CD4-positive, CD25-positive, alpha-beta regulatory T cell (primary cell): ENCODE data around the gene GPR101. TPM values are rescaled to one million over a fixed set of nuclear protein-coding genes. Genes with fewer than 3 reads are reported as not detected.
"Not testable (repeated sequence)": the region's sequence is repeated elsewhere in the genome, so short reads cannot be mapped to it uniquely, and the experiment has no call there.

Experiments used
- ATAC-seq, 2 donors: fragments of 150-1000 bp; cut with Tn5 transposase; one replicate each; pipeline ENCODE4 v1.10.0; 2021; ENCODE audit warnings: low read depth in 2 of 2, moderate number of reproducible peaks in 2 of 2, moderate library complexity in 1 of 2
- DNase-seq, 3 donors: peaks; one replicate each; pipeline versions ENCODE4 v3.0.0 to v3.0.0-alpha.2; 2012 to 2022; ENCODE audit warnings: mixed read lengths in 1 of 3
- H3K27ac ChIP-seq: one replicate; pipeline ENCODE4 v1.7.0; 2013; ENCODE audit warnings: mild to moderate bottlenecking, low read length; ENCODE audit not compliant: insufficient read depth, poor library complexity, severe bottlenecking
- H3K27me3 ChIP-seq: one replicate; pipeline ENCODE4 v1.7.0; 2013; ENCODE audit warnings: low read length; ENCODE audit not compliant: control insufficient read depth, insufficient read depth
- H3K36me3 ChIP-seq: one replicate; pipeline ENCODE4 v1.7.0; 2013; ENCODE audit warnings: mild to moderate bottlenecking, low read length, moderate library complexity; ENCODE audit not compliant: control insufficient read depth, insufficient read depth
- H3K4me1 ChIP-seq: 2 replicates; pipeline ENCODE4 v1.7.0; 2013; ENCODE audit warnings: mild to moderate bottlenecking, low read length; ENCODE audit not compliant: insufficient read depth, control insufficient read depth, poor library complexity, severe bottlenecking
- H3K4me3 ChIP-seq: one replicate; pipeline ENCODE4 v1.7.0; 2013; ENCODE audit warnings: low read depth, mild to moderate bottlenecking, low read length, moderate library complexity
- H3K9me3 ChIP-seq, 2 experiments: 1 replicate in 1 of 2; 2 replicates in 1 of 2; pipeline ENCODE4 v1.7.0; 2013; ENCODE audit warnings: low read length in 2 of 2, mild to moderate bottlenecking in 1 of 2, moderate library complexity in 1 of 2; ENCODE audit not compliant: control insufficient read depth in 2 of 2
- H3K27ac Mint-ChIP-seq, 3 donors: one replicate each; pipeline ENCODE4 v1.8.0; 2020 to 2022; ENCODE audit warnings: mild to moderate bottlenecking in 3 of 3, mixed read lengths in 3 of 3, moderate library complexity in 2 of 3
- H3K27me3 Mint-ChIP-seq: one replicate; pipeline ENCODE4 v1.8.0; 2022; ENCODE audit warnings: mild to moderate bottlenecking, mixed read lengths
- H3K36me3 Mint-ChIP-seq: one replicate; pipeline ENCODE4 v1.8.0; 2020; ENCODE audit warnings: mixed read lengths
- H3K4me1 Mint-ChIP-seq, 4 donors: one replicate each; pipeline ENCODE4 v1.8.0; 2020 to 2022; ENCODE audit warnings: mixed read lengths in 4 of 4, mild to moderate bottlenecking in 1 of 4
- H3K4me3 Mint-ChIP-seq, 4 donors: one replicate each; pipeline ENCODE4 v1.8.0; 2020 to 2022; ENCODE audit warnings: mild to moderate bottlenecking in 4 of 4, mixed read lengths in 4 of 4, moderate library complexity in 3 of 4
- H3K9me3 Mint-ChIP-seq, 7 donors: one replicate each; pipeline ENCODE4 v1.8.0; 2020 to 2022; ENCODE audit warnings: mixed read lengths in 7 of 7, mild to moderate bottlenecking in 3 of 7, moderate library complexity in 2 of 7
- polyA plus RNA-seq, 4 donors: library from polyadenylated mRNA; unstranded; fragments of 300-500 nt; fragmentation: Illumina TruSeq; gene quantifications; one replicate each; pipeline ENCODE4 v1.2.3, GENCODE V29; 2021
- total RNA-seq: library from RNA; stranded (reverse); gene quantifications from one replicate; pipeline ENCODE4 v1.2.3, GENCODE V29; 2022

The GPR101 gene
- total and polyA plus RNA-seq, 5 donors from 2014 or later = not detected

DNA sequence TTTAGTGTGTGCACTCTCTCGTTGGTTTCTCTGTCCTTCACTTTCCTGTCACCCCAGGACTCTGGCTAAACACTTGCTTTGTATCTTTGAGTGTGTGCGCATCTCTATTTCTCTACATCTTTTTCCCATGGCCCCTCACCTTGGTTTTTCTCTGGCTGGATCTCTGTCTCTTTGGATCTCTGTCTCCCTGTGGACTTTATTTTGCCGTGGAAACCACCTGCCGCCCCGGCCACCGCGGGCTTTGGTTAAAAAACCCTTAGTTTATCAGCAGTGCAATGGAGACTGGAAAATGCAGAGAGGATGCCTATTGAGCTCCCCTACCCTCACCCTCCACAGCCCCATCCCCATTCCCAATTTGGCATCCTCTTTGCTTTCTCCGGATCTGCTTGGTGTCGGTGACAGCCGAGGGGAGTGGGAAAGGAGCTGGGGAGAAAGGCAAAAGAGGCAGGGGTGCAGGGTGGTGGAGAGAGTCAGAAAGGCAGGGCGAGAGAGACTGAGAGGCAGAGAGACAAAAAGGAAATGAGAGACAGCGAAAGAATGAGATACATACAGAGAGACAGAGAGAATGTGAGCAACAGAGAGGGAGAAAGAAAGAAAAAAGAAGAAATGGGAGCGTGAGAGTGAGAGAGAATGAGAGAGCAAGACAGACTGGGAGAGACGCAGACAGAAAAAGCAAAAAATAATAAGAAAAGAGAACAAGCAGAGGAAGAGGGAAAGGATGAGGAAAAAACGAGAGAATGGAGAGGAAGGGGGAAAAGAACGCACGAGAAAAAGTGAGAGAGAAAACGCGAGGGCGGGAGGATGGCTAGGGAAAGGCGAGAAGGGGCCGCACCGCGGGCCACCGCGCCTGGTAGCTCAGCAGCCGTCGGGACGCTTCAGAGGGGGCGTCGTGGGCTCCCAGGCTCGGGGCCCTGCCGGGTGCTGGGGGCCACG is 688 bp downstream of the GPR101 start:
- H3K4me1 ChIP-seq = peaks cover 12% of the 10 kb centered on the region
- peak overlapping the region; percentile 77 for H3K4me3 ChIP-seq
- no peaks in the 10 kb centered on the region for H3K36me3 ChIP-seq
- H3K9me3 ChIP-seq = no peaks in the 10 kb centered on the region
- Mint-ChIP-seq H3K4me1 (peaks cover 0 to 12% (median 6%) of the 10 kb centered on the region in 4 donors), H3K36me3 (no peaks in the 10 kb centered on the region), H3K9me3 (peaks cover 0 to 2% (median 0%) of the 10 kb centered on the region in 7 donors), H3K27ac (no peak overlapping the region), H3K4me3 (no peak overlapping the region), H3K27me3 (peaks cover 60% of the 10 kb centered on the region)
- DNase-seq (no peak), ATAC-seq (no peak)
- H3K27ac ChIP-seq = no peak overlapping the region
- peaks cover 17% of the 10 kb centered on the region for H3K27me3 ChIP-seq

DNA sequence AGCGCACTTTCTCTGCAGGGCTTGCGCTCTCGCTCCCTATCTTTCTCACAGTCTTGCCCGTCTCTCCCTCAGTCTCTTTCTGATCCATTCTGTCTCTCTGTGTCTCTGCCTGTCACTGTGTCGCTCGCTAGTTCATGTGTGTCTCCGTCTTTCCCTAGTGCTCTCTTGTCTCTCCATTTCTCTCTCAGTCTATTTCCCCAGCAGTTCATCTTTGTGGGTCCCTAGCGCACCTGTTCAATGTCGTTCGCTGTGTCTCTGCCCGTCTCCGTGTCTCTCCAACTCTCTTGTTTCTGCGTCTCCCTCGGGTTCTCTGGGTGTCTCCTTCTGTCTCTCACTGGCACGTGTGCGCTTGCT is 1.5 kb downstream of the GPR101 start:
- Mint-ChIP-seq H3K27ac (no peak overlapping the region), H3K36me3 (no peaks in the 10 kb centered on the region), H3K4me3 (no peak overlapping the region), H3K27me3 (peaks cover 54% of the 10 kb centered on the region), H3K9me3 (peaks cover 0 to 2% (median 0%) of the 10 kb centered on the region in 7 donors), H3K4me1 (peaks cover 0 to 12% (median 6%) of the 10 kb centered on the region in 4 donors)
- H3K27me3 ChIP-seq = peaks cover 17% of the 10 kb centered on the region
- no peak for ATAC-seq
- no peak overlapping the region for H3K27ac ChIP-seq
- no peaks in the 10 kb centered on the region for H3K36me3 ChIP-seq
- DNase-seq = no peak
- H3K4me1 ChIP-seq = peaks cover 12% of the 10 kb centered on the region
- peak overlapping the region; percentile 77 for H3K4me3 ChIP-seq
- H3K9me3 ChIP-seq = no peaks in the 10 kb centered on the region

DNA sequence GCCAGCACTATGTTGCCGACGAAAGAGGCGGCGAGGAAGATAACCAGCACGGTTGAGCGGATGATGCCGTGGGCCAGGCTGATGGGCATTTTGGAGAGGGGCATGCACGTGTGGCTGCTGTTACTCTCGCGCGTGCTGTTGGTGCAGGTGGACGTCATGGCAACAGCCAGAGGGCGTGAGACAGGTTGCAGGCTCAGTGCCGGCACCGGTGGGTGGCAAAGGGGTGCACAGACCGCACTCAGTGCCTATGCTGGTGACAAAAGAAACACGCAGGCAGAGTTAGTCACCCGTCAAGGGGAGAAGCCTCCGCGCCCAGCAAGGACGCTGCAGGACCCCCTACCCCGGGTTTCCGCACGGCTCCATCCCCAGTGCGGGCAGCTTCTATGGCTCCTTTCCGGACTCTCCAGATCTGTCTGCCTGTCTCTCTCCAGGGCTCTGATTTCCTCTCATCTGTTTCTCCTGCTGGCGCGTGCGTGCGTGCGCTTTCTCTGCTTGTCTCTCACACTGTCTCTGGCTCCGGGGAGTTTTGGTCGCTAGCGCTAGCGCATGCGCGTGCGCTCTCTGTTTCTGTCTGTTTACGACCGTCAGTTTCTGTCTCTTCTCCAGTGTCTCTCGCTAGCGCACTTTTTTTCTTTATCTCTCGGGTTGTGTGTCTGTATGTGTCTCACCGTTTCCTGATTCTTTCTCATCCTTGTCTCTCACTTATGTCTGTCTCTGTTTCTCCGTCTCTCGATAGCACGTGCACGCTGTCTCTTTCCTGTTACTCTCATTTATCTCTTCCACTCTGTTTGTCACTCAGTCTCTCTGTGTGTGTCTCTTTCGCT is 2.1 kb downstream of the GPR101 start:
- H3K4me1 Mint-ChIP-seq = peaks cover 0 to 12% (median 6%) of the 10 kb centered on the region in 4 donors
- H3K36me3 Mint-ChIP-seq = no peaks in the 10 kb centered on the region
- ATAC-seq = peak; percentile 31 to 34
- Histone ChIP-seq H3K27me3 (peaks cover 17% of the 10 kb centered on the region), H3K4me3 (peak overlapping the region; percentile 77), H3K9me3 (no peaks in the 10 kb centered on the region), H3K36me3 (no peaks in the 10 kb centered on the region), H3K27ac (no peak overlapping the region), H3K4me1 (peaks cover 12% of the 10 kb centered on the region)
- peak overlapping the region in 1 of 4 donors; percentile 55 for H3K4me3 Mint-ChIP-seq
- DNase-seq = peak in 2 of 3 donors; percentile 20 to 66
- peak overlapping the region in 1 of 3 donors; percentile 76 for H3K27ac Mint-ChIP-seq
- peaks cover 0 to 2% (median 0%) of the 10 kb centered on the region in 7 donors for H3K9me3 Mint-ChIP-seq
- peaks cover 52% of the 10 kb centered on the region for H3K27me3 Mint-ChIP-seq

DNA sequence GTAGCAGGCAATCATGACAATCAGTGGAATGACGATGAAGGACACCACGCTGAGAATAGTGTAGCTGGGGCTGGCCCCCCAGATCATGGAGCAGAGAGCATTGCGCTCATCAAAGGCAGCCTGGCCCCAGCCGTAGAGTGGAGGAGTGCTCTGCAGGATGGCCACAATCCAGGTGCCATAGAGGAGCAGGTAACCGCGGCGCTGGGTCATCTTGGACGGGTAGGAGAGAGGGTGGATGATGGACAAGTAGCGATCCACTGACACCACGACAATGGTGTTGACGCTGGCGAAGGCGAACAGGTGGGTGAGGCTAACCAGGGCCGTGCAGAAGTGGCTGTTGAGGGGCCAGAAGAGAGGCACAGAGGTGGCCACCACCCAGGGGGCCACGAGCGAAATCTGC is 2.8 kb downstream of the GPR101 start:
- peaks cover 54% of the 10 kb centered on the region for H3K27me3 Mint-ChIP-seq
- Histone ChIP-seq H3K9me3 (no peaks in the 10 kb centered on the region), H3K27me3 (peaks cover 17% of the 10 kb centered on the region), H3K4me3 (no peak overlapping the region), H3K4me1 (peaks cover 12% of the 10 kb centered on the region), H3K27ac (no peak overlapping the region), H3K36me3 (no peaks in the 10 kb centered on the region)
- no peak for ATAC-seq
- H3K27ac Mint-ChIP-seq = peak overlapping the region in 1 of 3 donors; percentile 76
- no peaks in the 10 kb centered on the region for H3K36me3 Mint-ChIP-seq
- H3K9me3 Mint-ChIP-seq = peaks cover 0 to 2% (median 0%) of the 10 kb centered on the region in 7 donors
- no peak for DNase-seq
- H3K4me1 Mint-ChIP-seq = peaks cover 0 to 12% (median 6%) of the 10 kb centered on the region in 4 donors
- H3K4me3 Mint-ChIP-seq = peak overlapping the region in 3 of 4 donors; percentile 15 to 62 (median 46)

DNA sequence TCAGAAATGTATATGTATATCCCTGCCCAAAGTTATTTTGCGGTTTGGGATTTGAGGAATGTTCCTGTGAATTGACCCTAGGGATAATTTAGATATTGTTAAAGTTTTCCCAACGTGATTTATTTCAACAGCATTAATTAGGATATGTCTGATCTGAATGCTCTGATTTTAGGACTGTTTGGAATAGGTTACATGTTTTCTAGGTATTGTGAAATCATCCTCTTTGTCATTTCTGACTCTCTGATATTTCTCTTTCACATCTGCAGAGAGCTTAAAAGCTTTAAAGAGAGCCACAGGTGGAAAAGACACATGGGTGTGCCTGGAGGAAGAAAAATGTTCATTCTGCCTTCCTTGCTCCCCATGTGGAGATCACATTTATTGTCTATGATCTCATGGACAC is 5.1 kb downstream of the GPR101 start:
- ATAC-seq (no peak), DNase-seq (no peak)
- H3K27ac Mint-ChIP-seq = no peak overlapping the region
- H3K9me3 Mint-ChIP-seq = no peaks in the 10 kb centered on the region
- no peak overlapping the region for H3K4me3 Mint-ChIP-seq
- H3K27me3 Mint-ChIP-seq = peaks cover 38% of the 10 kb centered on the region
- H3K36me3 ChIP-seq = no peaks in the 10 kb centered on the region
- H3K9me3 ChIP-seq = no peaks in the 10 kb centered on the region
- no peaks in the 10 kb centered on the region for H3K36me3 Mint-ChIP-seq
- peaks cover 8% of the 10 kb centered on the region for H3K27me3 ChIP-seq
- no peak overlapping the region for H3K4me3 ChIP-seq
- no peak overlapping the region for H3K27ac ChIP-seq
- peaks cover 12% of the 10 kb centered on the region for H3K4me1 ChIP-seq
- peaks cover 0 to 8% (median 3%) of the 10 kb centered on the region in 4 donors for H3K4me1 Mint-ChIP-seq

DNA sequence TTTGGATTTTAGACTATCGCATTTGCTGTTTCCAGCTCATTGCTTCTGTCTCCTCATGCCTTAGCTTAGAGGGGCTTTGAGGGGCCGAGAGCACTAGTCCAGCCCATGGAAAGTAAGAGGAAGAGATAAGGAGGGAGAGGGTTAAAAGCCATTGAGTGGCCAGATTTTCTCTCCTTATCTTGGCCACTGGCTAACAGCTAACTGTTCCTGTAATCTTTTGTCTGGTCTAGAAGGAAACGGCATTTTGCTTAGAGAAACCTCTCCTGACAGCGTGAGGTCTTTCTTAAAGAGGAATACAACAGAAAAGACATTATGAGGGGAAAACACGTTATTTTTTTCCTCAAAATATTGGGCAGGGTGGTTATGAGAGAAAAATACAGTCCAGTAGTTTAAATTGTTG is 7.9 kb downstream of the GPR101 start:
- H3K4me3 Mint-ChIP-seq = no peak overlapping the region
- no peak overlapping the region for H3K27ac ChIP-seq
- no peaks in the 10 kb centered on the region for H3K9me3 ChIP-seq
- no peaks in the 10 kb centered on the region for H3K36me3 Mint-ChIP-seq
- H3K9me3 Mint-ChIP-seq = no peaks in the 10 kb centered on the region
- H3K27me3 ChIP-seq = peaks cover 3% of the 10 kb centered on the region
- DNase-seq = no peak
- no peak overlapping the region for H3K4me3 ChIP-seq
- peaks cover 37% of the 10 kb centered on the region for H3K27me3 Mint-ChIP-seq
- no peaks in the 10 kb centered on the region for H3K36me3 ChIP-seq
- H3K27ac Mint-ChIP-seq = no peak overlapping the region
- ATAC-seq = no peak
- H3K4me1 Mint-ChIP-seq = peaks cover 0 to 3% (median under 1%) of the 10 kb centered on the region in 4 donors
- no peaks in the 10 kb centered on the region for H3K4me1 ChIP-seq

DNA sequence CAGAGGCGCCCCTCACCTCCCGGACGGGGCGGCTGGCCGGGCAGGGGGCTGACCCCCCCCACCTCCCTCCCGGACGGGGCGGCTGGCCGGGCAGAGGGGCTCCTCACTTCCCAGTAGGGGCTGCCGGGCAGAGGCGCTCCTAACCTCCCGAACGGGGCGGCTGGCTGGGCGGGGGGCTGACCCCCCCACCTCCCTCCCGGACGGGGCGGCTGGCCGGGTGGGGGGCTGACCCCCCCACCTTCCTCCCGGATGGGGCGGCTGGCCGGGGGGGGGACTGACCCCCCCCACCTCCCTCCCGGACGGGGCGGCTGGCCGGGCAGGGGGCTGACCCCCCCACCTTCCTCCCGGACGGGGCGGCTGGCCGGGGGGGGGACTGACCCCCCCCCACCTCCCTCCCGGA is 33.6 kb downstream of the GPR101 start:
- H3K9me3 Mint-ChIP-seq, H3K36me3 ChIP-seq, H3K27ac ChIP-seq, H3K9me3 ChIP-seq, ATAC-seq, H3K4me3 ChIP-seq, H3K36me3 Mint-ChIP-seq, H3K27me3 Mint-ChIP-seq, H3K27me3 ChIP-seq, H3K27ac Mint-ChIP-seq, H3K4me3 Mint-ChIP-seq, H3K4me1 Mint-ChIP-seq, DNase-seq, H3K4me1 ChIP-seq: not testable (repeated sequence)
